ENCODE measurements around the gene RASGEF1C.

Gene RASGEF1C

DNA sequence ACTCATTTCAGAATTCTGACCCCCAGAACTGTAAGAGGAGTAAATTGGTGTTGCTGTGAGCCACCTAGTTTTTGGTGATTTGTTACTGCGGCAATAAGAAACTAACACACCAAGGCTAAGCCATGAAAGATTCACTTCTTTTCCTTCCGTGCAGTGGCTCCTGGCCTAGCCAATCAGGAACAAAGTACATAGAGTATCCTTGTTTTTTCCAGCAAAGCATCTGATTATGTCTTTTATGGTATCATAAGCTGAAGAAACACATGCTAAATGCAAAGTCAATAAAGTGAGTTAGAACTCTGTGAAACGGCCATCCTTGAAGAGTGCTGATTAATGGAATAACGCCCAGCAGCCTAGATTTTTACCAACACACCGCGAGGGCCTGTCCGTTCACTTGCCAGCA lies 148.8 kb downstream of the RASGEF1C start:
- Histone ChIP-seq H3K4me3 (ENCODE audit: low read length) (no peak overlapping the region), H2AFZ (ENCODE audit: low read depth, low read length) (no peak overlapping the region), H3K9me3 (ENCODE audit: insufficient read depth, low read length) (no peaks in the 10 kb centered on the region), H3K36me3 (replicated peaks; ENCODE audit: low read depth, low read length) (no peaks in the 10 kb centered on the region), H3K4me2 (ENCODE audit: low read length) (no peak overlapping the region), H4K20me1 (ENCODE audit: insufficient read depth, low read length) (no peaks in the 10 kb centered on the region), H3K4me1 (ENCODE audit: low read length) (no peaks in the 10 kb centered on the region), H3K79me2 (ENCODE audit: low read length) (no peaks in the 10 kb centered on the region), H3K27me3 (ENCODE audit: low read depth, low read length) (peaks cover 21% of the 10 kb centered on the region), H3K27ac (ENCODE audit: low read length) (no peak overlapping the region), H3K9ac (ENCODE audit: low read length) (no peak overlapping the region)
- TF ChIP-seq, protein P1, sequence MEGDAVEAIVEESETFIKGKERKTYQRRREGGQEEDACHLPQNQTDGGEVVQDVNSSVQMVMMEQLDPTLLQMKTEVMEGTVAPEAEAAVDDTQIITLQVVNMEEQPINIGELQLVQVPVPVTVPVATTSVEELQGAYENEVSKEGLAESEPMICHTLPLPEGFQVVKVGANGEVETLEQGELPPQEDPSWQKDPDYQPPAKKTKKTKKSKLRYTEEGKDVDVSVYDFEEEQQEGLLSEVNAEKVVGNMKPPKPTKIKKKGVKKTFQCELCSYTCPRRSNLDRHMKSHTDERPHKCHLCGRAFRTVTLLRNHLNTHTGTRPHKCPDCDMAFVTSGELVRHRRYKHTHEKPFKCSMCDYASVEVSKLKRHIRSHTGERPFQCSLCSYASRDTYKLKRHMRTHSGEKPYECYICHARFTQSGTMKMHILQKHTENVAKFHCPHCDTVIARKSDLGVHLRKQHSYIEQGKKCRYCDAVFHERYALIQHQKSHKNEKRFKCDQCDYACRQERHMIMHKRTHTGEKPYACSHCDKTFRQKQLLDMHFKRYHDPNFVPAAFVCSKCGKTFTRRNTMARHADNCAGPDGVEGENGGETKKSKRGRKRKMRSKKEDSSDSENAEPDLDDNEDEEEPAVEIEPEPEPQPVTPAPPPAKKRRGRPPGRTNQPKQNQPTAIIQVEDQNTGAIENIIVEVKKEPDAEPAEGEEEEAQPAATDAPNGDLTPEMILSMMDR (IDR thresholded peaks at IDR 0.05; ENCODE audit: low read depth, low read length): no peak
- no peak for TF ChIP-seq EZH2phosphoT487 (IDR thresholded peaks at IDR 0.05; ENCODE audit: low read depth)

GRCh38 chr5:180059326-180059725 lies 149.7 kb downstream of the RASGEF1C start:
- H3K4me2 ChIP-seq (ENCODE audit: low read length): no peak overlapping the region
- H3K4me3 ChIP-seq (ENCODE audit: low read length): no peak overlapping the region
- peaks cover 22% of the 10 kb centered on the region; the same call in 1 of the 2 replicates for H3K27me3 ChIP-seq (ENCODE audit: low read depth, low read length)
- H2AFZ ChIP-seq (ENCODE audit: low read depth, low read length): no peak overlapping the region
- H3K79me2 ChIP-seq (ENCODE audit: low read length): no peaks in the 10 kb centered on the region
- no peak overlapping the region for H3K27ac ChIP-seq (ENCODE audit: low read length)
- H3K9me3 ChIP-seq (ENCODE audit: insufficient read depth, low read length): no peaks in the 10 kb centered on the region
- no peak for TF ChIP-seq EZH2phosphoT487 (IDR thresholded peaks at IDR 0.05; ENCODE audit: low read depth)
- TF ChIP-seq, protein P1 (IDR thresholded peaks at IDR 0.05; ENCODE audit: low read depth, low read length): no peak
- no peaks in the 10 kb centered on the region for H3K4me1 ChIP-seq (ENCODE audit: low read length)
- no peaks in the 10 kb centered on the region for H3K36me3 ChIP-seq (replicated peaks; ENCODE audit: low read depth, low read length)
- no peaks in the 10 kb centered on the region for H4K20me1 ChIP-seq (ENCODE audit: insufficient read depth, low read length)
- no peak overlapping the region for H3K9ac ChIP-seq (ENCODE audit: low read length)

DNA sequence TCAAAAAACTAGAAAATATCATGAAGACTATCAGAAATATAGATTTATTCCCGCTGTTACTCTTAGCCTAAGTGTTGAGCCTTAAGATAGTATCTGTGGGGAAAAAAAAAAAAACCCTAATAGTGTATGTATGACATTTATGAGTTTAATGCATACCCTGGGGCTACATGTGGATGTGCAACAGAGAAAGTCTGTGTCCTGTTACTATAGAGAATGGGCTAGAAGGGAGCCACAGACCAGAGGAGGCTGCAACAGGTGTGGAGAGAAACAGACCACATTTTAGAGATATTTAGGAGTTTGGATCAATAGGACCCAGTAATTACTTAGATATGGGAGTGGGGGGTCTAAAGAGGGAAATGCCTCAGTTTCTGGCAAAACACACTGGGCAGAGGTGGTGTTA lies 152.9 kb downstream of the RASGEF1C start:
- no peak overlapping the region for H3K4me3 ChIP-seq (ENCODE audit: low read length)
- no peak overlapping the region for H2AFZ ChIP-seq (ENCODE audit: low read depth, low read length)
- H3K4me1 ChIP-seq (ENCODE audit: low read length): no peaks in the 10 kb centered on the region
- no peaks in the 10 kb centered on the region for H4K20me1 ChIP-seq (ENCODE audit: insufficient read depth, low read length)
- no peaks in the 10 kb centered on the region for H3K9me3 ChIP-seq (ENCODE audit: insufficient read depth, low read length)
- H3K36me3 ChIP-seq (replicated peaks; ENCODE audit: low read depth, low read length): no peaks in the 10 kb centered on the region
- H3K9ac ChIP-seq (ENCODE audit: low read length): no peak overlapping the region
- H3K4me2 ChIP-seq (ENCODE audit: low read length): no peak overlapping the region
- H3K27ac ChIP-seq (ENCODE audit: low read length): no peak overlapping the region
- H3K79me2 ChIP-seq (ENCODE audit: low read length): no peaks in the 10 kb centered on the region
- no peak for TF ChIP-seq EZH2phosphoT487 (IDR thresholded peaks at IDR 0.05; ENCODE audit: low read depth)
- TF ChIP-seq, protein P1 (IDR thresholded peaks at IDR 0.05; ENCODE audit: low read depth, low read length): no peak
- peaks cover 10% of the 10 kb centered on the region; the same call in 1 of the 2 replicates for H3K27me3 ChIP-seq (ENCODE audit: low read depth, low read length)

DNA sequence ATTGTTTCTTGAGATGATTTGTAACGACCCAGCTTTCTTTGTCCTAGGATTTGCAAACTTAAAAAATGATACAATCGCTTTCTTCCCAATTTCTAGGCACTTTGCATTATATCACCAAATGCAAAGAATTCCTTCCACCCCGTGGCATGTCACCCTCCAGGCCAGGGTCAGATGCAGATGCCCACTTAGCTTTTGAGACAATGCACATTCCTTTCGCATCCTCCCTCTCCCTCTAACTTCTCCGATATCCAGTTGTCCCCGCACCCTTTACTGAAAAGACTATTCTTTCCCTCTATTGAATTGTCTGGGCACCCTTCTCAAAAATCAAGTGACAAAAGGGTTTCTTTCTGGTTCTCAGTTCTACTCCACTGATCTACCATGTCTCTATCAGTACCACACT lies 154.8 kb downstream of the RASGEF1C start:
- H2AFZ ChIP-seq (ENCODE audit: low read depth, low read length): no peak overlapping the region
- no peaks in the 10 kb centered on the region for H3K36me3 ChIP-seq (replicated peaks; ENCODE audit: low read depth, low read length)
- no peak overlapping the region for H3K27ac ChIP-seq (ENCODE audit: low read length)
- no peak for TF ChIP-seq EZH2phosphoT487 (IDR thresholded peaks at IDR 0.05; ENCODE audit: low read depth)
- TF ChIP-seq, protein P1 (IDR thresholded peaks at IDR 0.05; ENCODE audit: low read depth, low read length): no peak
- H3K9ac ChIP-seq (ENCODE audit: low read length): no peak overlapping the region
- H3K27me3 ChIP-seq (ENCODE audit: low read depth, low read length): peaks cover 10% of the 10 kb centered on the region; the same call in 1 of the 2 replicates
- no peaks in the 10 kb centered on the region for H3K79me2 ChIP-seq (ENCODE audit: low read length)
- no peaks in the 10 kb centered on the region for H3K9me3 ChIP-seq (ENCODE audit: insufficient read depth, low read length)
- H3K4me3 ChIP-seq (ENCODE audit: low read length): no peak overlapping the region
- no peak overlapping the region for H3K4me2 ChIP-seq (ENCODE audit: low read length)
- no peaks in the 10 kb centered on the region for H4K20me1 ChIP-seq (ENCODE audit: insufficient read depth, low read length)
- H3K4me1 ChIP-seq (ENCODE audit: low read length): no peaks in the 10 kb centered on the region
